ENCODE measurements around the gene TASL. TPM values are rescaled to one million over a fixed set of nuclear protein-coding genes. Genes with fewer than 3 reads are reported as not detected.

Gene TASL
- total and polyA plus RNA-seq, 9 of the 15 experiments (the other 6 are each of a cell fraction or from before 2014, with no cell fraction given) = 0.07 to 0.09 TPM; not detected in 7

GRCh38 chrX:30590368-30590767, 12.8 kb upstream of the TASL start:
- DNase-seq (ENCODE audit: extremely low read depth in 1 of 4, low spot score in 3 of 4) = no peak
- CTCF ChIA-PET (ENCODE audit: low intra/inter-chr PET ratio) = no interaction called here
- H3K4me1 ChIP-seq (replicated peaks in 1 of 2; ENCODE audit: control insufficient read depth in 2 of 2, insufficient read depth in 2 of 2, low read length in 2 of 2) = no peaks in the 10 kb centered on the region
- no peak overlapping the region for H3K9ac ChIP-seq (ENCODE audit: insufficient read depth in 1 of 2, low read depth in 2 of 2, low read length in 2 of 2)
- POLR2A ChIA-PET = no interaction called here
- no peak overlapping the region for H3K27ac ChIP-seq (ENCODE audit: extremely low read depth, low read depth, low read length)
- H3K9me1 ChIP-seq (ENCODE audit: control insufficient read depth, insufficient read depth, low read length) = no peaks in the 10 kb centered on the region
- FAIRE-seq = no peak
- H3K79me2 ChIP-seq (ENCODE audit: control insufficient read depth, insufficient read depth, low read length) = no peaks in the 10 kb centered on the region
- no peak overlapping the region for H3K4me3 ChIP-seq
- intact Hi-C loops (cut with micrococcal nuclease) = loop anchor here (10.0 kb wide), 1 partner anchor 1106 kb away; no protein-coding TSS in a partner anchor
- in situ Hi-C loops (cut with MboI) = no loop called here
- H3K9me3 ChIP-seq (replicated peaks; ENCODE audit: control insufficient read depth, insufficient read depth, low read depth, low read length) = no peaks in the 10 kb centered on the region
- no peaks in the 10 kb centered on the region for H3K36me3 ChIP-seq (ENCODE audit: control insufficient read depth, insufficient read depth, low read length)
- no peaks in the 10 kb centered on the region for H3K27me3 ChIP-seq (ENCODE audit: control insufficient read depth in 2 of 2, insufficient read depth in 2 of 2, low read length in 2 of 2)
- TF ChIP-seq SIRT6 (IDR thresholded peaks at IDR 0.05; ENCODE audit: low read depth, low read length) (no peak), CBX1 (IDR thresholded peaks at IDR 0.05; ENCODE audit: low read depth) (no peak), CHCHD3 (CRISPR knock-in tag; IDR thresholded peaks at IDR 0.05) (no peak), NCOA4 (IDR thresholded peaks at IDR 0.05; ENCODE audit: partially characterized antibody) (no peak), ZNF3 (CRISPR knock-in tag; IDR thresholded peaks at IDR 0.05) (no peak), ZNF280B (CRISPR knock-in tag; IDR thresholded peaks at IDR 0.05) (no peak), GTF2E2 (tag; IDR thresholded peaks at IDR 0.05) (no peak), GTF2B (IDR thresholded peaks at IDR 0.05; ENCODE audit: extremely low read depth, insufficient read length) (no peak), ZNF253 (CRISPR knock-in tag; conservative IDR thresholded peaks at IDR 0.05) (no peak), USF2 (CRISPR knock-in tag; IDR thresholded peaks at IDR 0.05) (no peak), SAFB2 (IDR thresholded peaks at IDR 0.05; ENCODE audit: borderline replicate concordance, low read depth, low read length, severe bottlenecking) (no peak), GABPB1 (CRISPR knock-in tag; IDR thresholded peaks at IDR 0.05) (no peak), ZBTB8A (IDR thresholded peaks at IDR 0.05; ENCODE audit: partially characterized antibody) (no peak)
- 4% methylated on average over 3 of the region's 3 CpGs for WGBS (ENCODE audit: insufficient coverage, low coverage, missing lambda C conversion rate)
- ATAC-seq = no peak
- no peak overlapping the region for H3K4me2 ChIP-seq (ENCODE audit: insufficient read depth, low read length)
- BruUV-seq (replicated peaks) = no TSS peak
- H2AFZ ChIP-seq (ENCODE audit: low read depth, low read length) = no peak overlapping the region
- no peaks in the 10 kb centered on the region for H4K20me1 ChIP-seq (replicated peaks; ENCODE audit: control insufficient read depth, insufficient read depth, low read length)

Measured in K562 (cell line).